Fibroblast of skin of right biceps (primary cell): ENCODE measurements around the gene RAP1GDS1.

Experiments used
- DNase-seq: peaks from one replicate; pipeline ENCODE4 v3.0.0-alpha.2; 2013

The RAP1GDS1 gene

GRCh38 chr4:98484031-98484430, 222.8 kb downstream of the RAP1GDS1 start:
- DNase-seq = peak; percentile 35

DNA sequence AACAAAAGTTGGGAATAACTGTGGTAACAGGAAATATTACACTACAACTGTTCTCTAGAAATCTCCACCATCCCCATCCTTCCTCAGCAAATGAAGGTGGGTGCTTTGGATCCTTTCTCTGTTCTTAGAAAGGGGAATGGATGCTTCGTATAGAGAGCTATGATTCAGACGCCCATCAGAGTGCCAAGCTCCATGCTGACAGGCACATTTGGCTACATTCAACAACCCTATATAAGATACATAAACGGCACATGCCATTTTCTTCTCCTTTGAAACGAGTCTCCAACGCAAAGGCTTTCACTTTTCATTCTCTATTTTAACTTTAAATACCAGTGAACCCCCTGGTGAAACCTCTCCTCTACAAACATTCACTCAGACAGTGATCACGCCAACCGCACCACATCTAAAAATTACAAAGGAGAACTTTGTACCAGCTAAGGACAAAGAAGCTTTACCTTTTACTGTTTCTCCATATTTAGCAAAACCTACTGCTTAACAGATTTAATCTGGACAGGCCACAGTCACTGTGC, 224.7 kb downstream of the RAP1GDS1 start:
- DNase-seq = no peak

- no peak for DNase-seq
Measured at GRCh38 chr4:98490251-98490650, 229.1 kb downstream of the RAP1GDS1 start.

DNA sequence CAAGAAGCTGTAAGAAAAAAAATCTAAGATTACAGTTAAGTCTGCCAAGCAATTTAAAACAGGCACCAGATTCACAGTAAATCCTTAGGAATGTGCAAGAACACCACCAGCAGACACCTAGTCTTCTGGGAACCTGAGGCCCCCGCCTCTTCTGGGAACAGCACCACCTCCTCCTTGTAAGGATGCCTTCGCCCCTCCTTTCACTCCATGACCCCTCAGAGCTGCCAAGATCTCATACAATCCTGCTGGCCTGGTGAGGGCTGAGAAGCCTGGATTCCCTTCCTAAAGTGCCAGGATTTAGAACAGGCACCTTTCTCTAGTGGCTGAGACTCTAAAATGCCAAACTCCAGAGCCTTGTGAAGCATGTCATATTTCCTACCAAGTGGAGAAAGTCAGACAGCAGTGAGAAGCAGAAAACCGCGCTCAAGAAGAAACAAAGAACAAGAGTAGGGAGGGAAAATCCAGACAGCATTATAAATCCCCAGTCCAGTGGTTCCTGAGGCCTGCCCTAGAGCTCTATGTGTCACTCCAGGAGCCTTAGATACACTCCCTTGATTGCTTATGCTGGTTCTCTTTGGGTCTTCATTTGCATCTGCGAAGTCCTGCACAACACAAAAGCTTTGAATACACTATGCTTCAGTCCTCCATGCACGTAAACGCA, 230.8 kb downstream of the RAP1GDS1 start:
- peak; percentile 87 for DNase-seq

DNA sequence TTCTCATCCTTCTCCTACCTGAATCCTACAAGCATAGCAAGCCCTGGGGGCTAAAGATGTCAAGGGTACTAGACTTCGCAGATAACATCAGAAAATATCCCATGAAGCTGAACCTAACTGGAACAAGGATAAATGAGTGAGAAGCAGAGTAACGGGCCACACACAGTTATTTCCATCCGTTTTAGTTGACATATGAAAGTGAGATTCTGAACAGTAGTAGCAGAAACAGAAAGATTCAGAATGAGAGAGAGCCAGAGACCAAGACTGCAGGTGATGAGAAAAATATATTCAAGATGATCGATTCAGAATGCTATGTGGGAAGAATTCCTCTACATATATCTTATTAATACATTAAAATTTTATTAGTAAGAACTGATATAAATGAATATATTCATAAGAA, 232.1 kb downstream of the RAP1GDS1 start:
- no peak for DNase-seq
